ENCODE measurements around the gene TANC1.

TANC1 gene

GRCh38 chr2:159266554-159266953, 298.1 kb downstream of the TANC1 start:
- no peak for DNase-seq (ENCODE audit: low read depth in 3 of 3)

DNA sequence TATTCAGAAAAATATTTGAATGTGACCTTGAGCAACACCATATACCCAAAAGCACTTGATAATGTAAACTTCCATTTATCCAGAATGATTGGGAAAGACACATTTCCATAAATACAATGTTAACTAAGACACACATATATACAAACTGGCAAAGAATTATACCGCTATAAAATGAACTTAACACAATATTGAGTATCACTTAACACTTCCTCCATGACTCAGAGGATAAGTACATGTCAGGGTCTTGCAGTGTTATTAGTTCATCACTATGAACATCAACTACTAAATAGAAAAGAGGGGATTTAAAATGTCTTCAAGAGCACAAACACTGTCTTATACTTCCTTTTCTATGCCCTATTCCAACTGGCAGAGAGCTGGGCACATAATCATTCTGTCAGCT, 299.5 kb downstream of the TANC1 start:
- DNase-seq (ENCODE audit: low read depth in 3 of 3): no peak

GRCh38 chr2:159270744-159271379, 302.4 kb downstream of the TANC1 start:
- DNase-seq (ENCODE audit: low read depth in 3 of 3): no peak

DNA sequence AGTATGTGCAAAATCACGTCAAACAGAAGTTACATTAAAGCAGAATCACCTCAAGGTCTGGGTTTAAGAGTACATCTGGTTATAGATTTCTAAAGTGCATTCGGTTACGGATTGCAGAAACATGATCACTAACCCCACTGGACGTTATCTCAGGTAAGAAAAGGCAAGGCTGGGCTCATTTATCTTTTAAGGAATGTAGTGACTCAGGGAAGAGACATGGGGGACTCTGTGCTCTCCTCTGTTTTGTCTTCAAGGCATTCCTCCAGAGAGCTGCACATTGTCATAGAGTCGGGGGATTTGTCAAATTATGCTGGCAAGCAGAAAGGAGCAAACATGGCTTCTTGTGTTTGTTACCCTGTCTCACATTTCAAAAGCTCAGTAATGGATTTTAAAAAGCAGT, 303.7 kb downstream of the TANC1 start:
- DNase-seq (ENCODE audit: low read depth in 3 of 3): no peak

DNA sequence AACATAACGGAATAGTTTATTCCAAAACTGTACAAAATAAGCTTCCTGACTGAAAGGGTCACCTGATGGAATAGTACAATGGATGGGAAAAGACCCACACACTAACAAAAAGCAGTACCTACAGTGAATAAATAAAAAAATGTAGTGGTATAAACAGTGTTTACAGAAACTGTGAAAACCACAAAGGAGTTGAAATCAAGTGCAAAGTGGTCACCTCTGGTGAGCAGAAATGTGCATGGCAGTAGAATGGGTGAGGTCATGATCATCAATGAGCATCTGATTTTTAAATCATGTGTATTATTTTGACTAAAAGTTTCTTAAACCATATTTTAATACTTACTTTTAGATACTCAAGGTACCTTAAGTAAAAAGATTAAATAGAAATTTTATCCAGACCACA, 306.7 kb downstream of the TANC1 start:
- DNase-seq (ENCODE audit: low read depth in 3 of 3): no peak

GRCh38 chr2:159279700-159280099, 311.3 kb downstream of the TANC1 start:
- no peak for DNase-seq (ENCODE audit: low read depth in 3 of 3)

- DNase-seq (ENCODE audit: low read depth in 3 of 3): no peak
These were observed 312.6 kb downstream of the TANC1 start for GRCh38 chr2:159281002-159281401.

All from stimulated activated CD4-positive, alpha-beta T cell treated with anti-CD3 and anti-CD28 coated beads, TNF-alpha, amount 100 ng/mL, for 4 hours (primary cell).